CD4-positive, alpha-beta T cell (primary cell): ENCODE measurements around the gene LYL1. TPM values are rescaled to one million over a fixed set of nuclear protein-coding genes. Genes with fewer than 3 reads are reported as not detected.

Source experiments
- ATAC-seq: fragments of 200-7000 bp; cut with Tn5 transposase; one replicate; pipeline ENCODE4 v1.10.0; 2022; ENCODE audit warnings: mild to moderate bottlenecking; ENCODE audit not compliant: poor library complexity
- CTCF ChIA-PET: fragments of 350-600 bp; sonication (Branson Sonifier 250); formaldehyde crosslinking; loops from one replicate; lab custom pipeline; 2021; ENCODE audit warnings: antibody characterized with exemption, inconsistent platforms; lab: Charles Lee
- POLR2A ChIA-PET: fragments of 350-600 bp; sonication (Branson Sonifier 250); formaldehyde crosslinking; loops from one replicate; lab custom pipeline; 2021; ENCODE audit warnings: antibody characterized with exemption, inconsistent platforms; lab: Charles Lee
- DNase-seq, 14 experiments: peaks; one replicate each; pipeline ENCODE4 v3.0.0-alpha.2; 2013 to 2020; ENCODE audit warnings: mixed read lengths in 2 of 14
- H3K27ac ChIP-seq, 2 donors: one replicate each; pipeline versions ENCODE4 v1.5.1 to v1.7.0; 2013; ENCODE audit warnings: low read length in 2 of 2, low read depth in 1 of 2, mild to moderate bottlenecking in 1 of 2
- H3K27me3 ChIP-seq, 2 experiments: 1 replicate in 1 of 2; 2 replicates in 1 of 2; pipeline versions ENCODE4 v1.6.1 to v1.7.0; 2013; ENCODE audit warnings: low read length in 2 of 2, control low read depth in 1 of 2, mild to moderate bottlenecking in 1 of 2, moderate library complexity in 1 of 2; ENCODE audit not compliant: insufficient read depth in 2 of 2, control insufficient read depth in 1 of 2
- H3K36me3 ChIP-seq: one replicate; pipeline ENCODE4 v1.6.1; 2013; ENCODE audit warnings: low read length, control low read depth; ENCODE audit not compliant: insufficient read depth
- H3K4me1 ChIP-seq: one replicate; pipeline ENCODE4 v1.6.1; 2013; ENCODE audit warnings: low read length, control low read depth; ENCODE audit not compliant: insufficient read depth
- H3K4me3 ChIP-seq: one replicate; pipeline ENCODE4 v1.5.1; 2013; ENCODE audit warnings: mild to moderate bottlenecking, low read length, moderate library complexity
- H3K9me3 ChIP-seq, 2 experiments: 1 replicate in 1 of 2; 2 replicates in 1 of 2; pipeline versions ENCODE4 v1.6.1 to v1.7.0; 2013; ENCODE audit warnings: low read length in 2 of 2, mild to moderate bottlenecking in 2 of 2, control low read depth in 1 of 2, moderate library complexity in 1 of 2; ENCODE audit not compliant: control insufficient read depth in 1 of 2, insufficient read depth in 1 of 2
- H3K27ac Mint-ChIP-seq: one replicate; pipeline ENCODE4 v1.8.0; 2020; ENCODE audit warnings: mixed read lengths
- H3K27me3 Mint-ChIP-seq: one replicate; pipeline ENCODE4 v1.8.0; 2021; ENCODE audit warnings: mixed read lengths
- H3K36me3 Mint-ChIP-seq: one replicate; pipeline ENCODE4 v1.8.0; 2021; ENCODE audit warnings: low read depth, mixed read lengths
- H3K4me1 Mint-ChIP-seq: one replicate; pipeline ENCODE4 v1.8.0; 2021; ENCODE audit warnings: low read depth, mixed read lengths
- H3K4me3 Mint-ChIP-seq: one replicate; pipeline ENCODE4 v1.8.0; 2020; ENCODE audit warnings: mild to moderate bottlenecking, mixed read lengths
- H3K9me3 Mint-ChIP-seq: one replicate; pipeline ENCODE4 v1.8.0; 2020; ENCODE audit warnings: mixed read lengths
- CTCF ChIP-seq: fragments of 200-600 bp; IDR thresholded peaks from one replicate; pipeline ENCODE4 v1.8.0; 2022; ENCODE audit warnings: antibody characterized with exemption, mild to moderate bottlenecking
- intact Hi-C, 2 experiments: fragments of 100-400 bp; cut with DNase I in 1 of 2; cut with micrococcal nuclease in 1 of 2; formaldehyde crosslinking; loops; one replicate each; pipeline versions ENCODE4 v1.15.1 to v1.9.0; 2023 to 2025; cut with DNase I, micrococcal nuclease
- total RNA-seq, 174 experiments: library from RNA in 2 of 174; stranded (reverse) in 2 of 174; gene quantifications; one replicate each; pipeline ENCODE4 v1.2.3 and lab custom pipeline; 2021 to 2026

LYL1 gene
- total RNA-seq, 2 experiments from 2014 or later, result 1.9 to 2.1 TPM

- Histone ChIP-seq H3K36me3 (peaks cover 7% of the 10 kb centered on the region), H3K27me3 (peaks cover 23% of the 10 kb centered on the region in 2 experiments), H3K4me1 (peaks cover 97% of the 10 kb centered on the region), H3K9me3 (no peaks in the 10 kb centered on the region), H3K27ac (peak overlapping the region in 1 of 2 donors; percentile 73), H3K4me3 (peak overlapping the region; percentile 59)
- Mint-ChIP-seq H3K27me3 (peaks cover 30% of the 10 kb centered on the region), H3K4me1 (peaks cover 65% of the 10 kb centered on the region), H3K27ac (peak overlapping the region; percentile 91), H3K9me3 (no peaks in the 10 kb centered on the region), H3K4me3 (peak overlapping the region; percentile 88), H3K36me3 (no peaks in the 10 kb centered on the region)
- DNase-seq (peak in 5 of 14 experiments; percentile 31 to 79 (median 69)), ATAC-seq (peak; percentile 17)
- no peak for TF ChIP-seq CTCF
- intact Hi-C loops, result loop anchor here (1.0 to 5.0 kb wide), 3 partner anchors 18 to 54 kb away; partner anchors contain the start of genes IER2 (in 1 of the 2), STX10 (in 1 of the 2) and TRMT1 (in 1 of the 2)
- POLR2A ChIA-PET, result interaction anchor here (1.5 to 3.5 kb wide), 4 partner anchors 19 to 305 kb away, joined by 3 to 32 read pairs (median 10); partner anchors contain the start of genes IER2, NACC1, STX10 and TRMT1
- CTCF ChIA-PET, result no interaction called here
Observed at GRCh38 chr19:13098277-13099072, 4.2 kb downstream of the LYL1 start.

DNA sequence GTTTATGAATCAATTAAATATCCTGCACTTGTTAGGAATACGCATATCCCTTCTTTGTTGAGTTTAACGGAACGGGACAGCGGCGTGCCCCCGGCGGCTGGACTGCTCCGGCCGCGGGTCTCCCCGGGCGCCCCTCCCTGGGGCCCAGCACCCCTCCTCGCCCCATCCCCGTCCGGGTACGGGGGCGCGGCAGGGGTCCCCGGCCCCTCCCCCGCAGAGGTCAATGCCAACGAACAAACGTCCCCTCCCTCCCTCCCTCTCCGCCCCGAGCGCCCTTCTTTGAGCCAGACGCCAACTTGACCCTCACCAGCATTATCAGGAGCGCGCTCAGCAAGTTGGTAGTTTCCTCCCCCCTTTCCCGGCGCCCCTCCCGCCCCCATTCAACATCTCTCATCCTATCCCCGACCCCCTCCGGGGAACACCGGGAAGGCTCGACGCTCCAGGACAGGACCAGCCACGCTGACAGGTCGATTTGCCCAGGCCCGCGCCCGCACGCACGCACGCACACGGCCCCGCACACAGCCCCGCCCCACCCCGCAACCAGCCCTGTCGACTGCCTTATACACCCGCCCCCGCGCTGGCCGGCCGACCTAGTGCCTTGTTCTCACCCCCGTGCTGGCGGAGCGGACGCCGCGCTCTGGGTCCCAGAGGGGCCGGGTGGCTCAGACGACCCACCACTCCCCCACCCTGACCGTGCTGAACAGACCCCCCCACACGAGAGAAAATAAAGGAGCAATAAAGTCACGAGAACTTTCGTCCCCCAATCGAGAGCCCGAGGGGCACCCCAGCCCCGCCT lies 5.0 kb downstream of the LYL1 start:
- POLR2A ChIA-PET, result no interaction called here
- H3K4me1 ChIP-seq, result peaks cover 88% of the 10 kb centered on the region
- CTCF ChIA-PET, result interaction anchor here (1.8 kb wide), 1 partner anchor 132 kb away, joined by 10 read pairs; no protein-coding TSS in a partner anchor
- Mint-ChIP-seq H3K27ac (peak overlapping the region; percentile 91), H3K27me3 (peaks cover 30% of the 10 kb centered on the region), H3K36me3 (no peaks in the 10 kb centered on the region), H3K4me3 (peak overlapping the region; percentile 69), H3K4me1 (peaks cover 60% of the 10 kb centered on the region), H3K9me3 (no peaks in the 10 kb centered on the region)
- no peaks in the 10 kb centered on the region for H3K9me3 ChIP-seq
- intact Hi-C loops, result loop anchor here (2.0 to 5.0 kb wide), 2 partner anchors 19 to 55 kb away; partner anchors contain the start of genes IER2 (in 1 of the 2), STX10 (in 1 of the 2) and TRMT1 (in 1 of the 2)
- TF ChIP-seq CTCF, result no peak
- ATAC-seq (no peak), DNase-seq (peak in 3 of 14 experiments; percentile 34 to 62 (median 58))
- peaks cover 23% of the 10 kb centered on the region in 2 experiments for H3K27me3 ChIP-seq
- H3K27ac ChIP-seq, result no peak overlapping the region
- peak overlapping the region; percentile 14 for H3K4me3 ChIP-seq
- peaks cover 7% of the 10 kb centered on the region for H3K36me3 ChIP-seq

- Mint-ChIP-seq H3K36me3 (no peaks in the 10 kb centered on the region), H3K27me3 (peaks cover 30% of the 10 kb centered on the region), H3K4me1 (peaks cover 56% of the 10 kb centered on the region), H3K9me3 (no peaks in the 10 kb centered on the region), H3K4me3 (peak overlapping the region; percentile 78), H3K27ac (peak overlapping the region; percentile 66)
- CTCF ChIA-PET, result interaction anchor here (1.8 to 4.4 kb wide), 2 partner anchors 119 to 132 kb away, joined by 10 to 83 read pairs; no protein-coding TSS in a partner anchor
- Histone ChIP-seq H3K27ac (no peak overlapping the region), H3K4me1 (peaks cover 82% of the 10 kb centered on the region), H3K4me3 (no peak overlapping the region), H3K9me3 (no peaks in the 10 kb centered on the region), H3K36me3 (peaks cover 7% of the 10 kb centered on the region), H3K27me3 (peaks cover 23% of the 10 kb centered on the region in 2 experiments)
- intact Hi-C loops, result loop anchor here in 1 of 2 experiments (5.0 kb wide), 1 partner anchor 55 kb away; the partner anchor contains the start of genes IER2 and STX10
- POLR2A ChIA-PET, result interaction anchor here (2.4 kb wide), 1 partner anchor 56 kb away, joined by 9 read pairs; no protein-coding TSS in a partner anchor
- DNase-seq (peak in 4 of 14 experiments; percentile 30 to 63 (median 46)), ATAC-seq (no peak)
- TF ChIP-seq CTCF, result no peak
Observed at GRCh38 chr19:13097033-13097462, 5.6 kb downstream of the LYL1 start.
